Gastrocnemius medialis (tissue), 4 donors: ENCODE data around the gene NTPCR. TPM values are rescaled to one million over a fixed set of nuclear protein-coding genes. Genes with fewer than 3 reads are reported as not detected.

Experiments used
- ATAC-seq, 2 donors: fragments of 150-250 bp; one replicate each; pipeline ENCODE4 v1.9.1; 2016
- DNase-seq, 2 donors: peaks; one replicate each; pipeline ENCODE4 v3.0.0-alpha.2; 2019
- H3K27ac ChIP-seq, 4 donors: fragments of 200-600 bp; sonication (generic); 1 replicate in 1 of 4; 2 replicates in 3 of 4; pipeline ENCODE4 v1.5.1; 2016 to 2018; ENCODE audit warnings: mild to moderate bottlenecking in 2 of 4, moderate library complexity in 1 of 4
- H3K27me3 ChIP-seq, 3 donors: fragments of 200-600 bp; sonication (generic) in 2 of 3; 1 replicate in 1 of 3; 2 replicates in 2 of 3; pipeline versions ENCODE4 v1.5.1 to v1.6.0; 2016 to 2019; ENCODE audit warnings: mild to moderate bottlenecking in 1 of 3, moderate library complexity in 1 of 3
- H3K36me3 ChIP-seq, 2 donors: fragments of 200-600 bp; sonication (generic) in 1 of 2; one replicate each; pipeline ENCODE4 v1.5.1; 2017 to 2018
- H3K4me1 ChIP-seq, 2 donors: fragments of 200-600 bp; sonication (generic) in 1 of 2; one replicate each; pipeline ENCODE4 v1.5.1; 2016 to 2017; ENCODE audit warnings: mild to moderate bottlenecking in 2 of 2
- H3K4me3 ChIP-seq, 4 donors: fragments of 200-600 bp; sonication (generic) in 3 of 4; 1 replicate in 1 of 4; 2 replicates in 3 of 4; pipeline ENCODE4 v1.5.1; 2016 to 2019; ENCODE audit warnings: mild to moderate bottlenecking in 2 of 4
- H3K9me3 ChIP-seq, 3 donors: fragments of 200-600 bp; sonication (generic) in 2 of 3; 1 replicate in 1 of 3; 2 replicates in 2 of 3; pipeline ENCODE4 v1.5.1; 2016 to 2019
- POLR2A ChIP-seq, 2 donors: fragments of 450-650 bp; IDR thresholded peaks; one replicate each; pipeline ENCODE4 v1.6.1; 2017; ENCODE audit warnings: antibody characterized with exemption in 2 of 2, mild to moderate bottlenecking in 2 of 2, moderate library complexity in 2 of 2
- in situ Hi-C, 4 donors: fragments of 200-750 bp; cut with MboI; loops; one replicate each; pipeline versions ENCODE4 v1.15.0 to v1.8.0; 2017; ENCODE audit warnings: low sequenced_read_pairs in 4 of 4
- intact Hi-C: fragments of 100-400 bp; cut with DNase I; formaldehyde crosslinking; loops from one replicate; pipeline ENCODE4 v1.15.1; 2023; ENCODE audit warnings: low total_unique reads
- total RNA-seq, 4 donors: library from RNA; depleted of rRNA; stranded (reverse); fragments of >200 nt; gene quantifications; one replicate each; pipeline versions ENCODE4 v1.1.0 to v1.2.3, GENCODE V29; 2016
- TF ChIP-seq, protein P1 (sequence below), 5 experiments: fragments of 450-650 bp in 3 of 5; fragments of 200-600 bp in 2 of 5; sonication (generic) in 2 of 5; IDR thresholded peaks in 4 of 5; conservative IDR thresholded peaks in 1 of 5; 1 replicate in 4 of 5; 2 replicates in 1 of 5; pipeline ENCODE4 v1.5.1; 2016 to 2019; ENCODE audit warnings: antibody characterized with exemption in 5 of 5, mild to moderate bottlenecking in 3 of 5, moderate library complexity in 3 of 5

NTPCR gene
- total RNA-seq, 4 donors from 2014 or later, result 20.5 to 33.7 (median 24.2) TPM

DNA sequence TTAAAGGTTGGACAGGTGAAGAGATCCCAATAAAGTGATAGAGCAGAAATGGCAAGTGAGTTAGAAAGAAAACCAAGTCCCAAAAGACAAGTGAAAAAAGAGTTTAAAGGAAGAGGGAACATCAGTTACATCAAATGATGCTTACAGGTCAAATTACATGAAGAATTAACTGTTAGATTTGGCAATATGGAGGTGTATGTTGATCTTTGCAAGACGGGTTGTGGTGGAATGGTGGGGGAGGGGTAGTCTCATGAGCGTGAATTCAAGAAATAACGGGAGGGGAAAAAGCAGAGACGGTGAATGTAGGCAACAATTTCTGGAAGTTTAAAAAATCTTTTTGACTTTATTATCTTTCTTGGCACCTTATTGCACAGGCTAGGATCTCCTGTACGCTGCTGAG lies 76.6 kb downstream of the NTPCR start:
- TF ChIP-seq, protein P1, sequence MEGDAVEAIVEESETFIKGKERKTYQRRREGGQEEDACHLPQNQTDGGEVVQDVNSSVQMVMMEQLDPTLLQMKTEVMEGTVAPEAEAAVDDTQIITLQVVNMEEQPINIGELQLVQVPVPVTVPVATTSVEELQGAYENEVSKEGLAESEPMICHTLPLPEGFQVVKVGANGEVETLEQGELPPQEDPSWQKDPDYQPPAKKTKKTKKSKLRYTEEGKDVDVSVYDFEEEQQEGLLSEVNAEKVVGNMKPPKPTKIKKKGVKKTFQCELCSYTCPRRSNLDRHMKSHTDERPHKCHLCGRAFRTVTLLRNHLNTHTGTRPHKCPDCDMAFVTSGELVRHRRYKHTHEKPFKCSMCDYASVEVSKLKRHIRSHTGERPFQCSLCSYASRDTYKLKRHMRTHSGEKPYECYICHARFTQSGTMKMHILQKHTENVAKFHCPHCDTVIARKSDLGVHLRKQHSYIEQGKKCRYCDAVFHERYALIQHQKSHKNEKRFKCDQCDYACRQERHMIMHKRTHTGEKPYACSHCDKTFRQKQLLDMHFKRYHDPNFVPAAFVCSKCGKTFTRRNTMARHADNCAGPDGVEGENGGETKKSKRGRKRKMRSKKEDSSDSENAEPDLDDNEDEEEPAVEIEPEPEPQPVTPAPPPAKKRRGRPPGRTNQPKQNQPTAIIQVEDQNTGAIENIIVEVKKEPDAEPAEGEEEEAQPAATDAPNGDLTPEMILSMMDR (IDR thresholded peaks at IDR 0.05 in 4 of 5, conservative IDR thresholded peaks at IDR 0.05 in 1 of 5), result no peak
- no peak for TF ChIP-seq POLR2A (IDR thresholded peaks at IDR 0.05)
- H3K27me3 ChIP-seq, result peaks cover 0 to 2% (median 0%) of the 10 kb centered on the region in 3 donors
- no peak overlapping the region for H3K27ac ChIP-seq
- no peak for ATAC-seq
- intact Hi-C loops, result no loop called here
- no peak for DNase-seq
- no peak overlapping the region for H3K4me3 ChIP-seq
- in situ Hi-C loops, result loop anchor here in 3 of 4 donors (10.0 kb wide), 1 partner anchor 392 kb away; the partner anchor contains the start of gene SIPA1L2 (in 3 of the 3)
- no peaks in the 10 kb centered on the region for H3K9me3 ChIP-seq
- no peaks in the 10 kb centered on the region for H3K4me1 ChIP-seq
- H3K36me3 ChIP-seq, result no peaks in the 10 kb centered on the region

DNA sequence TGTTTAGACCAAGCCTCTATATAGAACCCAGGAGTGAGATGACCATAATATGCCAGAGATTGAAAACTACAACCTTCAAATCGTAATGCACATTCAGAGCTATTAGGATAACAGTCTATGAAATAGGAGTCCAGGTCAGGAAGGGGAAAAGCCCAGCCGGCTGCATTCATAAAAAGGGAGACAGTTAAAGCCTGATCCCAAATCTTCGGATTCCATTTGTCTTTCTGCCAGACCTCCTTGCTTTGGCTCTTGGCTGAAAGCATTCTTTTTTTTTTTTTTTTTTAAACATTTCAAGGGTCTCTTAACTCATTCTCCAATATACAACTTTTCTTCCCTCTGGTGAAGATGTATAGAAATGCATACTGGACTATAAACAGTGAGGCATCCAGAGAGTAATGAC lies 81.1 kb downstream of the NTPCR start:
- no peak for TF ChIP-seq POLR2A (IDR thresholded peaks at IDR 0.05)
- TF ChIP-seq, protein P1 (IDR thresholded peaks at IDR 0.05 in 4 of 5, conservative IDR thresholded peaks at IDR 0.05 in 1 of 5), result no peak
- in situ Hi-C loops, result no loop called here
- peaks cover 0 to 6% of the 10 kb centered on the region in 2 donors for H3K4me1 ChIP-seq
- H3K27me3 ChIP-seq, result peaks cover 0 to 2% (median 0%) of the 10 kb centered on the region in 3 donors
- ATAC-seq (no peak), DNase-seq (no peak)
- no peaks in the 10 kb centered on the region for H3K9me3 ChIP-seq
- no peaks in the 10 kb centered on the region for H3K36me3 ChIP-seq
- H3K4me3 ChIP-seq, result no peak overlapping the region
- intact Hi-C loops, result no loop called here
- H3K27ac ChIP-seq, result no peak overlapping the region

DNA sequence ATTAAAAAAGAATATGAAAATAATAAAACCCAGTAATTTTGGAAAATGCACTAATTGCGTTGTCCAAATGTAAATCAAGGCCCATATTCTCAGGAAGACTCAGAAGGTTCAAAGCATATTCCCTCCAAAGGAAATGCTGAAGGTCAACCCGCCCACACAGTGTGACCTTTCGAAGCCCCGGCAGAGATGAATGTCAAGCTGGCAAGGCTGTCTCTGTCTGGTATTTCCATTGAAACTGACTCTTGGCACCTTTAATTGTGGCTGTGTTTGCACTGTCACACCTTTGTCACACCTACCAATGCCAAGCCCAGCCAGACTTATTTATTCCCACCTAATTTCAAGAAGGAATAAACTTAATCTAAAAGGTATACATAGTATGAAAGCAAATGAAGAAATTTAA lies 82.5 kb downstream of the NTPCR start:
- no peak overlapping the region for H3K4me3 ChIP-seq
- no peaks in the 10 kb centered on the region for H3K9me3 ChIP-seq
- in situ Hi-C loops, result no loop called here
- peaks cover 0 to 2% (median 0%) of the 10 kb centered on the region in 3 donors for H3K27me3 ChIP-seq
- H3K27ac ChIP-seq, result no peak overlapping the region
- no peak for ATAC-seq
- intact Hi-C loops, result no loop called here
- TF ChIP-seq POLR2A (IDR thresholded peaks at IDR 0.05), result no peak
- TF ChIP-seq, protein P1 (IDR thresholded peaks at IDR 0.05 in 4 of 5, conservative IDR thresholded peaks at IDR 0.05 in 1 of 5), result no peak
- peaks cover 0 to 6% of the 10 kb centered on the region in 2 donors for H3K4me1 ChIP-seq
- DNase-seq, result no peak
- H3K36me3 ChIP-seq, result no peaks in the 10 kb centered on the region

DNA sequence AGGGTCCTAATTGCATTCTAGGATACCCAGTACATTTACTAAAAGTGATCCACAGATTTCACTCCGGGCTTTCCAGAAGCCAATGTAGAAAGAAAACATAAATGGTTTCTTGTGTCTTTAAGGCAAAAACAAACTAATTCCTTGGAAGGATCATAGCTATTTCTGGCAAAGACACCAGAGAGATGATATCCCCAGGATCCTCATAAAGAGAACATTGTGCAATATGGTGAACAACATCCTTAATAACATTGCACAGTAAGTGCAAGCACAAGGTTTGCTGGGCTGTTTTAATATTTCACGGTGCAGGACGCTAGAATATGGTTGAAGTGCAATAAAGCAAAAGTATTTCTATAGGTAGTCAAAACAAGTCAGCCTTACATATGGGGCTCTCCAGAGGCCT lies 83.0 kb downstream of the NTPCR start:
- TF ChIP-seq POLR2A (IDR thresholded peaks at IDR 0.05), result no peak
- TF ChIP-seq, protein P1 (IDR thresholded peaks at IDR 0.05 in 4 of 5, conservative IDR thresholded peaks at IDR 0.05 in 1 of 5), result no peak
- intact Hi-C loops, result no loop called here
- peak; percentile 68 to 75 for ATAC-seq
- in situ Hi-C loops, result no loop called here
- no peak for DNase-seq
- Histone ChIP-seq H3K27ac (no peak overlapping the region), H3K9me3 (no peaks in the 10 kb centered on the region), H3K4me1 (peaks cover 0 to 6% of the 10 kb centered on the region in 2 donors), H3K27me3 (peaks cover 0 to 2% (median 0%) of the 10 kb centered on the region in 3 donors), H3K4me3 (no peak overlapping the region), H3K36me3 (no peaks in the 10 kb centered on the region)

Other genes with a start within 250 kb of the NTPCR start
- gene MAP10, start 145.2 kb upstream of the NTPCR start, total RNA-seq, result 1 to 10 TPM; 1.9 to 2.6 (median 2.3) TPM